HG02885 (cell line): ENCODE results near the gene KIF3C.
"Not testable (repeated sequence)": the region's sequence is repeated elsewhere in the genome, so short reads cannot be mapped to it uniquely, and the experiment has no call there.

Source experiments
- ATAC-seq: cut with Tn5 transposase; IDR thresholded peaks from one replicate; pipeline ENCODE4 v1.9.1; 2021; ENCODE audit warnings: mild to moderate bottlenecking; ENCODE audit not compliant: unreplicated experiment, poor library complexity

Gene KIF3C

DNA sequence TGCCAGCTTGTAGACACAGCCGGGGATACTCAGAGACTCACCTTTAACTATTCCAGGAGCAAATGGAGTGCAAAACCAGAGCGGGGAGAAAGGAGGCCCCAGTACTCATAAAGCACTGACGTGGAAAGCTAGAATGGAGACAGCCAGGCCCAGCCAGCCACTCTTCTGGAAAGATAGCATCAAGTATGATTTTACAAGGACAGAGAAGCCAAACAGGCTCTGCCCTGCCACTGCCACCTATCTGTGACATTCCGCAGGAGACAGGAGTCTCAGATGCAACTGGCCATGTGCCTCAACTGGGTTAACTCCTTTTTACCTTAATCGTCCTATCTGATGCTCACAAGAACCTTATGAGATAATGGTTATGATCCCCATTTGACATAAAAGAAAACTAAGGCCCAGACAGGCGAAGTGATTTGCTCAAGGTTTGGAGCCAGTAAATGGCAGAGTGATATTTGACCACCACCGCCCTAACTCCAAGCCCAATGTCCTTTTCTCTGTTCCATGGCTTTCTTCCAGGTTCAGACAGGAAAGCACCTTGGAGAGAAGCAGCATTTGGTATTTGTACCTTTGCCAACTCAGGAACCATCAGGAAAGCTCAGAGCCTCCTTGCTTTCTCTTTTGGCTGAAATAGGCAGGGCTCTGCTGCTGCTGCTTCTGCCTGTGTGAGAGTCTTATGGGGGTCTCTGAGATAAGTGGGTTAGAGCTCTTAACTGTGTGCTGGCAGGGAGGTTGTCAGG is 15.6 kb downstream of the KIF3C start:
- no peak for ATAC-seq

GRCh38 chr2:25964891-25965290 is 17.4 kb downstream of the KIF3C start:
- ATAC-seq, result no peak

GRCh38 chr2:25960920-25961319 is 21.4 kb downstream of the KIF3C start:
- ATAC-seq, result no peak

DNA sequence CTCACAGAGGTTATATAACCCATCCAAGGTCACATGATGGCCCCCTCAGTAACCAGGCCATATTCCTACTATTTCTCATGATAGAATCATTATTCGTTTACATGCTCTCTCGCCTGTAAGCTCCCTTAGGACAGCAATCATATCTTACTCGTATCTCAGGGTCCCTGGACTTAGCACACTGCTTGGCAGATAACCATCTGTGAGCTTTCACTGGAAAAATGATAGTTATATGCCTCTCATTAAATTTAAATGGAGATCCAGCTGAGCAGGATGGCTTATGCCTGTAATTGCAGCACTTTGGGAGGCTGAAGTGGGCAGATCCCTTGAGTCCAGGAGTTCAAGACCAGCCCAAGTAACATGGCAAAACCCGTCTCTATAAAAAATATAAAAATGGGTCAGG is 21.9 kb downstream of the KIF3C start:
- ATAC-seq, result no peak

DNA sequence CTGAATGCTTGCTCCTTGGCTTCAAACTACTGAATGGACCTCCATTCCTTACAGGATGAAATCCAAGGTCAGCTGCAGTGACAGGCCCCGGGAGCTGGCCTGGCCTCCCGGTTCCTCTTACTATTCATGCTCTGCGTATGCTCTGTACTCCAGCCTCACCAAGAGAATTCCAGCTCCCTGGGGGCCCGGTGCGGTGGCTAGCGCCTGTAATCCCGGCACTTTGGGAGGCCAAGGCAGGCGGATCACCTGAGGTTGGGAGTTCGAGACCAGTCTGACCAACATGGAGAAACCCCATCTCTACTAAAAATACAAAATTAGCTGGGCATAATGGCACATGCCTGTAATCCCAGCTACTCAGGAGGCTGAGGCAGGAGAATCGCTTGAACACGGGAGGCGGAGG is 23.7 kb downstream of the KIF3C start:
- ATAC-seq, result not testable (repeated sequence)

DNA sequence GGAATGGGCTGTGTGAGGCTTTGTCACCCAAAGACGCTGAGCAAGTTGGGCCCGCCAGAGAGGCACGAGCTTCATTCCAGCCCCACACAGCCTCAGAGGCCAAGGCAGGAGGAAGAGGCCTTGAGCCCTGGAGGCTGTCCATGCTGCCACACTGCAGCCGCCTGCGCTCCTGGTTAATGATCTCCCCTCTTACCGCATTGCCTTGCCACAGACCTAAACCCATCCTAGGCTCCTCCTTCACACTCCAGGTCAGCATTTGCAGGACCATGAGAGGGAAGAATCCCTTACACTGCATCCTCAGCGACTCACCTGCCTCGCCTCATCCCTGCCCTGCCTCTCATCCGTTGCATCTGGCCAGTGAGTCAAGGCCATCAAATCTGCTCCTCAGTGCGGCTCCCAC is 24.6 kb downstream of the KIF3C start:
- no peak for ATAC-seq

GRCh38 chr2:25955869-25956535 is 26.3 kb downstream of the KIF3C start:
- ATAC-seq, result no peak

- no peak for ATAC-seq
These were observed 27.3 kb downstream of the KIF3C start for GRCh38 chr2:25955036-25955435.

GRCh38 chr2:25954199-25954752 is 28.0 kb downstream of the KIF3C start:
- ATAC-seq, result no peak

DNA sequence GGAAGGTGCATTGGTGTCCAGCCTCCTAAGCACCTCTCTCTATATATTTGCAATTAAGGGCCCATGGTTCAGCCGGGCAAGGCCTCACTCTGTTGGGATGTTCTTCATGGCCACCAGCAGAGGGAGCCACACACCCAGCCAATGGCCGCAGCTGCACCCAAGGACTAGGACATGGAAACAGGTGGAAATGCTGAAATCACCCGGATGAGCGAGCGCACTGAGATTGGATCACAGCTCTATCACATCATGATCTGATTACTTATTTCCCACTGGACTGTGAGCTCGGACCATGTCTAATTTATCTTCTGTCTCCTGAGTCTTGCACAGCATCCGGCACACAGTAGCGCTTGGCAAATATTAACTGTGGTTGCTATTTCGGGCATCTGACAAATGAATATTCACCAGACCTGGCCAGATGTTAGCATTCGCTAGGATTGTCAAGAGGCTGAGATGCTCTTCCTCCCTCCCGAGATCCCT is 31.2 kb downstream of the KIF3C start:
- ATAC-seq, result no peak

- no peak for ATAC-seq
These were observed 33.9 kb downstream of the KIF3C start for GRCh38 chr2:25948437-25948836.

GRCh38 chr2:25941042-25941441 is 41.3 kb downstream of the KIF3C start:
- ATAC-seq, result no peak

GRCh38 chr2:25939257-25939668 is 43.0 kb downstream of the KIF3C start:
- no peak for ATAC-seq

DNA sequence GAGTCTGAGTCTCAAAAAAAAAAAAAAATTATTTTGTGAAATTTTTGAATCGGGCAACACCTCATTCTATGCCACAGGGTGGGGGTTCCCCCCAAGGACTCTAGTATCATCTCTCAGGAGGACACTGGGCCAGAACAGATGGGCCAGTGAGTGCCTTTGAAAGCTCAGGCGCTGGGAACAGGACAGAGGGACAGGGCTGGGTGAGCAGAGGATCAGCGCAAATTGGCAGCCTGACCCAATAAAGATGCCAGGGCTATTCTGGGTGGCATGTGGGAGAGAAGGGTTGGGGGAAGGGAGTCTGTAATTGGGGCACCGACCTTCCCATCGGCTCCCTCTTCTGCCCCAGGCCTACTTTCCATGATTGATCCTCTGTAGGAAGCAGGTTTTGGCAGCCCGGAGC is 44.0 kb downstream of the KIF3C start:
- no peak for ATAC-seq

- no peak for ATAC-seq
These were observed 45.3 kb downstream of the KIF3C start for GRCh38 chr2:25936889-25937545.

- no peak for ATAC-seq
These were observed 48.7 kb downstream of the KIF3C start for GRCh38 chr2:25933622-25934021.

DNA sequence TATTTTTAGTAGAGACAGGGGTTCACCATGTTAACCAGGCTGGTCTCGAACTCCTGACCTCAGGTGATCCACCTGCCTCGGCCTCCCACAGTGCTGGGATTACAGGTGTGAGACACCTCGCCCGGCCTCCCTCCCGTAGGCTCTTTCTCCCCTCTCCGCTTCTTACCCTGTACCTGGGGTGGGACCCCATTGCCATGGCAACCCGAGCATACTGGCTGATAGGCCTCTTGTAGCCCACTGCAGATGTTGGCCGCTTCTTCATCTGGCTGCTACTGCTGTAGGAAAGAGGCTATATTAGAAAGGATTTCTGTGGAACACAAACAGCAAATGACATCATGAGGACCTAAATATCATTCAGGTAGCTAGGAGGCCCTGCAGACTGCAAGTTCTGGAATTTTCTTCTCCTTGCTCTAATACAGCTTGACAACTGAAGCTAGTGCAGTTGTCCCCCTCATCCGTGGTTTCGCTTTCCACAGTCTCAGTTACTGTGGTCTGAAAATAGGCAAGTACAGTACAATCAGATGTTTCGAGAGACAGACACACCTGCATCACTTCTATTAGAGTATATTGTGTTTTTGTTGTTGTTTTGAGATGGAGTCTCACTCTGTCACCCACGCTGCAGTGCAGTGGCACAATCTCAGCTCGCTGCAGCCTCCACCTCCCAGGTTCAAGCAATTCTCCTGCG is 52.4 kb downstream of the KIF3C start:
- ATAC-seq, result no peak

DNA sequence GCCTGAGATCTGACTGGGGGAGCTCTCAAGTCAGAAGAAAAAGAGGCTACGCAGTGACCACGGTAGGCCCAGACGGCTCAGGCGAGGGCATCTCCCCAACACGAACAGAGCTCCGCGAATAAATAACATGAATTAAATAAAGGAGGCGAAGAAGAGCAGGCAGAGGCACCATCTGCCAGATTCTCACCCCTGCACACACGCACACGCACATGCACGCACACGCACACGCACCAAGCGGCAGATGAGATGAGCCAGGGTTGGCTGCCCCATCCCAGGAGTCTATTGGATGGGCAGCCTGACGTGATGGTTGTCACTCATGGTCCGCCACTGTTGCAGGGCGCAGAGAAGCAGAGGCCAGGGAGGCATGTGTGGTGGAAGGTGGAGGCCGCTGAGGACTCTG is 53.6 kb downstream of the KIF3C start:
- no peak for ATAC-seq

- no peak for ATAC-seq
These were observed 55.1 kb downstream of the KIF3C start for GRCh38 chr2:25926984-25927756.

DNA sequence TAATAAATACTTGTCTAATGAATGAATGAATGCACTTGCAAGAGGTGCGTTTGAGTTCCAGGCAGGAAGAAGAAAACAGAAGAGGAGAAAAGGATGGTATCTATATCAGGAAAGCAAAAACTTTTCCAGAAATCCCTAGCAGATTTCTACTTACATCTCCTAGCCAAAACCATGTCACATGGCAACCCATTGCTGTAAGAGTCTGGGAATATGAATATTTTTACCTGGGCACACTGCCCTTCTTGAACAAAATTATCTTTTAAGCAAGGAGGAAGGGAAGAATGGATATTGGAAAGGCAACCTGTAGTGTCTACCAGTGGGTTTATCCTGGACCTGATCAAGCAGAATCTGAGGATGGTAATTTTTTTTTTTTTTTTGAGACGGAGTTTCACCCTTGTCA is 59.8 kb downstream of the KIF3C start:
- no peak for ATAC-seq
